ENCODE measurements around the gene PNPLA7.
A peak's percentile ranks its signal among the peaks of the same experiment; 100 is the strongest.

GRCh38 chr9:137422604-137423513 is 127.3 kb downstream of the PNPLA7 start, which contains the start of the genes EXD3 and NOXA1:
- TF ChIP-seq CTCF (conservative IDR thresholded peaks at IDR 0.05; ENCODE audit: low read depth, low read length) (peak; percentile 62), EZH2 (IDR thresholded peaks at IDR 0.05; ENCODE audit: borderline replicate concordance, low read depth, low read length, poor library complexity, severe bottlenecking) (no peak)
